GM19193 (cell line): Measurements from ENCODE around the gene IER5L.

Source experiments
- POLR2A ChIP-seq: IDR thresholded peaks from 4 replicates; pipeline ENCODE4 v1.6.1; 2011; ENCODE audit not compliant: insufficient read depth, insufficient read length; ENCODE audit errors: extremely low read depth

IER5L gene

DNA sequence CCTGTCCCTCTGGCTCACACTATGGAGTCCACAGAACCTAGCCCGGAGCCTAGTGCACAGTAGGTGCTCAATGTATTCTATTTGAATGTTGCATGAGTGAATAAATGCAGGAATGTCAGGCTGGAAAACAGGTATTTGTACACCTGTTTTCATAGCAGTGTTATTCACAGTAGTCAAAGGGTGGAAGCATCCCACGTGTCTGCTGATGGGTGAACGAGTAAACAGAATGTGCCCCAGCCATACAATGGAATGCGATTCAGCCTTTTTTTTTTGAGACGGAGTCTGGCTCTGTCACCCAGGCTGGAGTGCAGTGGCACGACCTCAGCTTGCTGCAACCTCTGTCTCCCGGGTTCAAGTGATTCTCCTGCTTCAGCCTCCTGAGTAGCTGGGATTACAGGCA is 31.5 kb upstream of the IER5L start:
- no peak for TF ChIP-seq POLR2A

DNA sequence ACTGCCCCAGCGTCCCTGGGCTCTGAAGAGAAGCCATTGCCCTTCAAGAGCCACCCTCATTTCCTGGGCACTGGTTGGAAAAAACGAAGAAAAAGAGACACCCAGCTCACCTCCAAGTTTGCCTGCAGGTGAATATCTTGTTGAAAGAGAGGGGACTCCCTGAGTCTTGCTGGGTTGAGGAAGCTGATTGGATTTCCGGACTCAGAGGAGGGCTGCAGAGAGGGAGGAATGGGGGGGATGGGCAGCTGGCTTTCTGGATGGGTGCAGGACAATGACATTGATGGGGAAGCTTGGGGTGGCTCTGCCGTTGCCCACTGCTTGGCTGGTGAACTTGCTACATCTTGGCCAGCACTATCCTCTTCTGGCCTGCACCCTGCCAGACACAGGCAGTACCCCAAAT is 31.0 kb upstream of the IER5L start:
- no peak for TF ChIP-seq POLR2A

GRCh38 chr9:129208207-129209032 is 30.4 kb upstream of the IER5L start:
- TF ChIP-seq POLR2A, result no peak

GRCh38 chr9:129206905-129207304 is 28.8 kb upstream of the IER5L start:
- no peak for TF ChIP-seq POLR2A

DNA sequence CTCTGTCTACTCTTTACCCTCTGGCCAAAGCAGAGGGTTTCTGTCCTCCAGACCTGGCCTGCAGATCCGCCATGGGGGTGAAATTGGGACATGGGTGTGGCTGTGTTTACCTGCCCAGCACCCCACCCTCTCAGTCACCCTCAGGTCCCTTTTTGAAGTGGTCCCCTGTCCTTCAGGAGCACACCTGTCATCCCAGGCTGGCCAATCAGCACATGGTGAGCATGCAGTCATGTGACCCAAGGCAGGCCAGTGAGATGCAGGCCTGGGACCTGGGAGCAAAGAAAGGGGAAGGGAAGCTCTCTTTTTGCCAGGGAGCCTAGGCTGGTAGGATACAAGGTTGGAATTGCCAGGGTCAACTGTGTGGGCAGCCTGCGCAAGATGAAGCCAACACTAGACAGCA is 28.3 kb upstream of the IER5L start:
- TF ChIP-seq POLR2A, result no peak

GRCh38 chr9:129204840-129205239 is 26.8 kb upstream of the IER5L start:
- no peak for TF ChIP-seq POLR2A

DNA sequence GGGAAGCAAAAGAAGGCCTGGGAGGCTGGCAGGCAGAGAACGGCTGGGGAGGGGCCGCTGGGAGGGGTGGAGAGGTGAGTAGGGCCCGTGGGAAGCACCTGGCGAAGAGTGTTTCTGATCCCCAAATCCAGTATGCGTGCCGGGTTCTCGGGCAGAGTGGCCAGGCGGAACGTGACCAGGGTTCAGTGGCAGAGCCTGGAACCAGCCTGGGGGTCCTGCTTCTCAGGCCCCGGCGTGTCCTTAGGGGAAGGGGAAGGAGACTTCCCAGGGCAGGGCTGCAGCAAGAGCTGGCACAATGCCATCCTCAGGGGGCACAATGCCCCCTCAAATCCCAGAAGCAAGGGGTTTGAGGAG is 25.5 kb upstream of the IER5L start:
- no peak for TF ChIP-seq POLR2A

GRCh38 chr9:129202613-129203555 is 24.8 kb upstream of the IER5L start:
- TF ChIP-seq POLR2A, result no peak

GRCh38 chr9:129201866-129202265 is 23.8 kb upstream of the IER5L start:
- TF ChIP-seq POLR2A, result no peak

GRCh38 chr9:129201289-129201688 is 23.2 kb upstream of the IER5L start:
- TF ChIP-seq POLR2A, result no peak

DNA sequence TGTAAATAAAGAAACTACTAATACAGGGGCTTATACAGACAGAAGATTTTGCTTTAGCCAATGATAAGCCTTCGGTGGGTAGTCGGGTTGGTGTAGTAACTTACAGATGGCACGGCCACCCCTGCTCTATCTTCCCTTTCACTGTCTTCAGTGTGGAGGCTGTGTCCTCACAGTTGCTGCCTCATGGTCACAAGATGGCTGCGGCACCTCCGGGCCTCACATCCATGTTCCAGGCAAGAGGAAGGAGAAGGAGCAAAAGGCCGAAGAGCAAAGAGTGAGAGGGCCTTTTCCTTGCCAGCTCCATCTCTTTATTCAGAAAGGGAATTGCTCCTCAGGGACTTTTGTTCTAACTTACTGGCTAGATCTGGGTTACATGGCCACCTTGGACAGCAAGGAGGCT is 22.2 kb upstream of the IER5L start:
- no peak for TF ChIP-seq POLR2A

GRCh38 chr9:129199044-129199435 is 21.0 kb upstream of the IER5L start:
- no peak for TF ChIP-seq POLR2A

DNA sequence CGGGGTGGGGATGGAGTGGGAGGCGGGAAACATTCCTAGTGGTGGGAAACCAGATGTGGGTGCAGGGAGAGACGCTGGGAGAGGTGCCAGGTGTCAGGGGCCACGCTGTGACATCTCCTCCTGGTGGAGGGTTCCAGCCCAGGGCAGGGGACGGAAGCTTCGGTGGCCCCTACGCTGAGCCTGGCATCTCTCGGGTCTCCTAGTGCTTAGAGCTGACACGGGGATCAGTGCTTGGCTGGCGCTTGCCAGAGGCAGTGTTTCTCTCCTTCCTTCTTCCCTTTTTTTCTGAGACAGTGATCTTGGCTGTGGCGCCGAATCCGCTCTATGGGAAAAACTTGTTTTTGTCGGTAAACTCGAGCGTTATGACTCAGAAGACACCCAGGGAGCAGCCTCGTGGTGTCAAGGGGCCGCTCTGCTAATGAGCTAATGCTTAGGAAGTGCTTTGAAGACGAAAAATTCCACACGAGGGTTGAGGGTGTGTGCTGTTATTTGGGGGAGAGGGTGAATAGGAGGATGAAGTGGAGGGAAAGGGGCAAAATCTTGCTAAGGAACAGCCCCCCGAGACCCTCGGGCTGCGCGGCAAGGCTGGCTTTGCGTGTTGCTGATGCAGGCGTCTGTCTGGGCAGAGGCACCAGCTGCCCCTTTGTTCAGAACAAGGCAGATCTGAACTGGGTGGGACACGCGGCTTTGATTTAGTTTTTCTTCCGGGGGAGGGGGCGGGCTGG is 20.4 kb upstream of the IER5L start:
- TF ChIP-seq POLR2A, result no peak

- no peak for TF ChIP-seq POLR2A
Observed at GRCh38 chr9:129197978-129198318, 19.9 kb upstream of the IER5L start.

DNA sequence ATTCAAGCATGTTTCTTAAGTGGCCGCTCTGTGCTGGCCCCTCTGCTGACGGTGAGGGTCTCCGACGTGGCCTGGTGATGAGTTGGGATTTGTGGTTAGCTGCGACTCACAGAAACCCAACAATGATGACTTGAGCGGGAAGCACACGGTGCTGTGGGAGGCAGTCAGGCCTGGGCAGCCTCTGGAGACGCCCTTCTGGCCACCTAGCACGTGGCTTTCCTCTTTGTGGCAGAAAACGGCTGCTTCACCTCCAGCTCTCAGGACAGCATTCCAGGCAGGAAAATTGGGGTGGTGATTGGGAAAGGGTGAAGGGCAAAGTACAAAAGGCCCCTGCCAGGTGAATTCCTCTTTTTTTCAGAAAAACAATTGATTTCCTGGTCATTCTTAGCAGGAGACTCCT is 17.5 kb upstream of the IER5L start:
- TF ChIP-seq POLR2A, result no peak
